Activated effector memory CD4-positive, alpha-beta T cell treated with anti-CD3 and anti-CD28 coated beads, Interleukin-2, amount 50 U/mL, for 16 hours (primary cell): ENCODE results near the gene OST4.

Source experiments
- DNase-seq: peaks from one replicate; pipeline ENCODE4 v3.0.0-alpha.2; 2020

OST4 gene

DNA sequence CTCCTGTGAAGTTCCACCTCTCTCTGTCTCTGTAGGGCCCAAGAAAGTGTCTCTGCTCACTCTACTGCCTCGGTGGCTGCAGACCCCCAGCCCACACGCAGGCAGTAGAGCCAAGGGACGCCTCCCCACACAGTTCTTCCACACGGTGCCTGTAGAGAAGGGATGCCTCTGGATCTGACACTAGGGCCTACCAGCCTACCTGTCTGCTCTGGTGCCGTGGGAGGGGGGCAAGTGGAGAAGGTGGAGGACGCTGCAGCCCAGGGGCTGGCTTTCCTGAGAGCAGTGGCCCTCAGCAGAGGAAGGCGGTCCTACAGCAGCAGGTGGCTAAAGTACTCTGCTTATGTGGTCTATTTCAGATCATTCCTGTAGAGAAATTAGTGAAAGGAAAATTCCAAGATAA lies 47.7 kb downstream of the OST4 start:
- DNase-seq = no peak

DNA sequence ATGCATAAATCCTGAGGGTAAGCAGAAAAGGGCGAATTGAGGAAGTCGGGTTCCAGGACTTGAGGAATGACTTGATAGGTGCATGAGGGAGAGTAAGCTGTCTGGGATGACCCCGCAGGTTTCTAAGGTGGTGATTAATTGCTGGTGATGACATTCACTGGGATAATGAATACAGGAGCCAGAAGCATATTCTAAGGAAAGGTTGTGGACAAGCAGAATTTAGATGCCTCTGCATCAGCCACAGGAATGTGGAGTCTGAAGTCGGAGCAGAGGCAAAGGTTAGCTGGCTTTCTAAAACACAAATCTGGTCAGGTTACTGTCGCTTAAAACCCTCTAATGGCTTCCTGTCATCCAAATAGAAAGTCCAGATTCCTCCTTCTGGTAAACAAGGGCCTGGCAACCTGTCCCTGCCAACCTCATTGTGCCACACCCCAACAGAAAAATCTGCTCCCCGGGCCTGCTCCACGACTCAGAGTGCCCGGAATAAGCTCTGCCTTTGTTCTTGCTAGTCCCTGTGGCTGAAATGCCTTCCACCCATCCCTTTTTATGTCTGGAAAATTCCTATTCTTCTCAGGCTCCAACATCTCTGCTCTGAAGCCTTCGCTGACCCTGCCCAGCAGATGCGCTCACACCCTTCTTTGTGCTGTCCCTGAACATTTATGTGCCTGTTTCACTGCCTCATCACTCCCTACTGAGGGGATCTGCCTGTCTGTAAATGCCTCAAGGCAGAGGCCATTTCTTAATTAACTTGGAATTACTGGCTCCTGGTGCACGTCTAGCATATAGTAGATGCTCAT lies 50.0 kb downstream of the OST4 start:
- no peak for DNase-seq
